ENCODE results near the gene WDR53.

DNA sequence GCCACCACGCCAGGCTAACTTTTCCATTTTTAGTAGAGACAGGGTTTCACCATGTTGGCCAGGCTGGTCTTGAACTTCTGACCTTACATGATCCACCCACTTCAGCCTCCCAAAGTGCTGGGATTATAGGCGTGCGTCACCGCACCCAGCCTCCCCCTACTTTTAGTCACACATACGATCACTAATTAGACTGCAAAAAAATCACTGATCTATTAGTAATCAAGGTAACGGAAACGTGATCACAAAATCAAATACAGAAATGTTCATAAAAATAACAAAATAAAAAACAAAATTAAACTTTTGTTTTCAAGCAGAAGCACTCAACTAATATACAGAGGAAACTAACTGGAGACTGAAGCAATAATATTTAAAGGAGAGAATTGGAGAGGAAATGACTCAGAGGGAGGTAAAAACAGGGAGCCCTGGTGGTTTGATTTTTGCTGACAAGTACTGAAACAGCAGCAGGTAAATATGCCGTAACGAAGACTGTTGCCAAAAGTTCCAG, 4.6 kb downstream of the WDR53 start:
- TF ChIP-seq, protein P1, sequence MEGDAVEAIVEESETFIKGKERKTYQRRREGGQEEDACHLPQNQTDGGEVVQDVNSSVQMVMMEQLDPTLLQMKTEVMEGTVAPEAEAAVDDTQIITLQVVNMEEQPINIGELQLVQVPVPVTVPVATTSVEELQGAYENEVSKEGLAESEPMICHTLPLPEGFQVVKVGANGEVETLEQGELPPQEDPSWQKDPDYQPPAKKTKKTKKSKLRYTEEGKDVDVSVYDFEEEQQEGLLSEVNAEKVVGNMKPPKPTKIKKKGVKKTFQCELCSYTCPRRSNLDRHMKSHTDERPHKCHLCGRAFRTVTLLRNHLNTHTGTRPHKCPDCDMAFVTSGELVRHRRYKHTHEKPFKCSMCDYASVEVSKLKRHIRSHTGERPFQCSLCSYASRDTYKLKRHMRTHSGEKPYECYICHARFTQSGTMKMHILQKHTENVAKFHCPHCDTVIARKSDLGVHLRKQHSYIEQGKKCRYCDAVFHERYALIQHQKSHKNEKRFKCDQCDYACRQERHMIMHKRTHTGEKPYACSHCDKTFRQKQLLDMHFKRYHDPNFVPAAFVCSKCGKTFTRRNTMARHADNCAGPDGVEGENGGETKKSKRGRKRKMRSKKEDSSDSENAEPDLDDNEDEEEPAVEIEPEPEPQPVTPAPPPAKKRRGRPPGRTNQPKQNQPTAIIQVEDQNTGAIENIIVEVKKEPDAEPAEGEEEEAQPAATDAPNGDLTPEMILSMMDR (IDR thresholded peaks at IDR 0.05): peak in 1 of 6 experiments; percentile 40
- TF ChIP-seq POLR2A (IDR thresholded peaks at IDR 0.05): no peak
